Right ventricle myocardium superior (tissue), 1 donor: ENCODE data around the gene TCF15. TPM values are rescaled to one million over a fixed set of nuclear protein-coding genes. Genes with fewer than 3 reads are reported as not detected.

Experiments
- ATAC-seq: fragments of 200-7000 bp; cut with Tn5 transposase; one replicate; pipeline ENCODE4 v1.9.1; 2020; ENCODE audit warnings: mild to moderate bottlenecking; ENCODE audit not compliant: poor library complexity
- DNase-seq: peaks from one replicate; pipeline ENCODE4 v3.0.0-alpha.2; 2020
- intact Hi-C: fragments of 100-400 bp; cut with DNase I; formaldehyde crosslinking; loops from one replicate; pipeline ENCODE4 v1.11.2; 2022
- total RNA-seq: library from RNA; stranded (reverse); fragmentation: NEBNext Ultra II Directional; extraction: Animal tissue kit (Norgen Biotek cat#: 25700); gene quantifications from one replicate; pipeline ENCODE4 v1.2.1, GENCODE V29; 2021
- donor health status: DM: no; HTN: yes; CAD: no; lungs with severe emphysema.

TCF15 gene
- total RNA-seq, 1 donor from 2014 or later, result 13.4 TPM

DNA sequence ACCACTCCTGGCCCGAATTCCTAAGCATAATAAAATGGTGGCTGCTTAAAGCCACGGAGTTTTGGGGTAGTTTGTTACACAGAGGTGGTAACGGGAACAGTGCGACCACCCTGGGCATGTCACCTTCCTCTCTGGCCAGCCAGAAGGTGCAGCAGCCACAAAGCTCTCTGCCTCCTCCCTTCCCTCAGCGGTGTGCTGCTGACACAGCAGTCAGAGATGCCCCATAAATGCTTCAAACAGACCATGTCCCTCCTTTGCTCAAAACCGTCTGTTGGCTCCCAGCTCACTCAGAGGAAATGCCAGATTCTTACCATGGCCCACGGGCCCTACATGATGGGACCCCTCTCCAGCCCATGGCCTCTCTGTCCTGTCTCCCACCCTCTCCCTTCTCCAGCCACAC, 12.1 kb upstream of the TCF15 start:
- DNase-seq (no peak), ATAC-seq (no peak)
- intact Hi-C loops, result no loop called here

DNA sequence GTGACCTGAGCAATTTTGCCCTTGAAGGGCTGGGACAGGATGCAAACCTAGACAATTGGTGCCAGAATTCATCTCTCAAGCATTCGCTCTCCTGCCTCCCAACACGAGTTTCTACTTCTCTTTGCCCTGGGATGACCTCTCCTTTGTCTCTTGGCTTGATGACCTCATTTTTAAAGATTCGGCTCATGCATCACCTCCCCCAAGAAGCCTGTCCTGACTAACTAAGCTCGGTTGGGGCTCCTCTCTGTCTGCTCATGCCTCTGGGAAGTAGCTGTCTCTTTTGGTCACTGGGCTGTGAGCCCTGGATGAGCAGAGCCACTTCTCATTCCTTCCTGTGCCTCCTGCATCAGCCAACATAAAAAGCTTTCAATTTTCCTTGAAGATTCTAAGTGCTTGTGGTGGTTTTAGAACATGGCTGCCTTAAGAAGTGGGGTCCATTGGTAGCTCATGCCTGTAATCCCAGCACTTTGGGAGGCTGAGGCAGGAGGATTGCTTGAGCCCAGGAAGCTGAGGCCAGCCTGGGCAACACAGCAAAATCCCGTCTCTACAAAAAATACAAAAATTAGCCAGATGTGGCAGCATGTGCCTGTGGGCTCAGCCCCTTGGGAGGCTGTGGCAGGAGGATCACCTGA, 11.1 kb upstream of the TCF15 start:
- ATAC-seq (no peak), DNase-seq (no peak)
- intact Hi-C loops, result no loop called here

DNA sequence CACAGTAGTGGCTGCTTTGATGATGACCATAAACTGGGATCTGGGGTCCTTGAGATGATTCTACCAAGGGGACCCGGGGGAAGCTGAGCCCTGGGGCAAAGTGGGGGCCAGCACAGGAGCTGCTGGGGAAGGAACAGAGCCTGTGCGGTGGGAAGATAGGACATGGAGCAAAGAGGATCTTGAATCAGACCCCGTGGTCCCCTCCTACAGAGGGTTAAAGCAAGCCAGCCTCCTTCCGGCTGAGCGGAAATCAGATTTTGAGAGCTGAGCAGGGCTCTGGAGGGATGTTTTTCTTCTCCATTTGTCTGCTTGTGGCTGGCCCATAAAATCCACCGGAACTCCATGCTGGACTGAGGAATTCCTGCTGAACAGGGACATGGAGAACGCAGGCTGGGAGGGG, 10.1 kb upstream of the TCF15 start:
- intact Hi-C loops, result no loop called here
- no peak for DNase-seq

DNA sequence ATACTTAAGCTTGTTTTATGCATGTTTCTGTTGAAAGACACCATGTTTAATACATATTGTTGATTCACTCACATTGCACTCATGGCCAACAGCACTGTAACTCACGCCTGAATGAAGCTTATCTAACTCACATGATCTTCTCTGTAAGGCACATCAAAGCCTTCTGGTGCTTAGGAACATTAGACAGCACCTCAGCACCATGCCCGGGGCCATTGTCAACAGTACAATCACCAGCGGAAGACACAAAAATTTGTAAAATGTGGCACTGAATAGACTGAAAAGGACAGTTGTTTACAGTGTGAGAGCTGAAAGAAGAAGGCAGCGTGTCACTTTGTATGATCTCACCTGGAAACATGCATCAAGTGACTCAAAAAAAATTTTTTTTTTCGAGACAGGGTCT, 8.9 kb upstream of the TCF15 start:
- ATAC-seq, result no peak
- intact Hi-C loops, result no loop called here
- DNase-seq, result no peak

More for the DNA sequence above, 10.1 kb upstream of the TCF15 start:
- no peak for ATAC-seq

DNA sequence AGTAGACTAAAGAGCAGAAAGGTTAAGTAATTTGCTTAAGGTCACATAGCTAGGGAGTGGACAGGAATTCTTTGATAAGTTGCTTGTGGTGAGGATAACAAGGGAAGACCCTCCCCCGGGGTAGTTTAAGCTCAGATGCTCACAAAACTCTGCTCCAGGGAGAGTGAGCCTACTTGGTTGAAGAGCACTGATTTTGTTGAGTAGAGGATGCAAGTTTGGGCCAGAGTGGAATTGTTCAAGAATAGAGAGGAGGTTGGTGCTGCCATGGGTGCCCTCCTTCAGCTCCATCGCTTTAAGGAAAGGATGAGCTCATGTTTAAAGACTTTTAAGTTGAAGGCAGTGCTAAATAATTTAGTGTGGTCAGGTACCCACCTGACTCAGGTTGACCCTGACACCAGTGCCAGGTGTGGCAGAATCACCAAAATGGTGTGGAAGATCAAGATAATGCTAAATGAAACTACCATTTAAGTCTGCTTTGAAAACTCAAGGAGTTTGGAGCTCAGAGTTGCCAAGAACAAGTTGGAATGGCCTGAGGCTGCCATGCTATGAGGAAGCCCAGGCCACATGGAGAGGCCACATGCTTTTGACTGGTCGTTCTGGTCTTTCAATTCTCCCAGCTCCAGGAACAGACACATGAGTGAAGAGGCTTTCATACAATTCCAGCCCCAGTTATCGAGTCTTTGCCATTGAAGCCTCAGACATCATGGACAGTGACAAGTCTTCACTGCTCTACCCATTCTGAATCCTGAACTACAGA, 8.0 kb upstream of the TCF15 start:
- no peak for ATAC-seq
- intact Hi-C loops, result no loop called here
- no peak for DNase-seq

DNA sequence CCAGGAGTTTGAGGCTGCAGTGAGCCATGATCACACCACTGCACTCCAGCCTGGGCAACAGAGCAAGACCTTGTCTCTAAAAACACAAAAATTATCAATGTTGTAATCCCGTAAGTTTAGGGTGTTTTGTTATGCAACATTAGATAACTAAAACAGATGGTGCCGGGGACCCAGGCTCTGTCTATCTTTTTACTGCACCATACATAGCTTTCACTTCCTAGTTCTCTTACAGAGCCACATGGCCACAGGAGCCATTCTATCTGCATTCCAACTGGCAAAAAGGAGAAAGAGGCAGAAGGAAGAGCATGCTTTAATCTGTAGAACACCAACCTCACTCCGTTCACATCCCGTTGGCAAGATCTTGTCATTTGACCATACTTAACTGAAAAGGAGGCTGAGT, 5.4 kb upstream of the TCF15 start:
- intact Hi-C loops, result no loop called here
- ATAC-seq (no peak), DNase-seq (no peak)

DNA sequence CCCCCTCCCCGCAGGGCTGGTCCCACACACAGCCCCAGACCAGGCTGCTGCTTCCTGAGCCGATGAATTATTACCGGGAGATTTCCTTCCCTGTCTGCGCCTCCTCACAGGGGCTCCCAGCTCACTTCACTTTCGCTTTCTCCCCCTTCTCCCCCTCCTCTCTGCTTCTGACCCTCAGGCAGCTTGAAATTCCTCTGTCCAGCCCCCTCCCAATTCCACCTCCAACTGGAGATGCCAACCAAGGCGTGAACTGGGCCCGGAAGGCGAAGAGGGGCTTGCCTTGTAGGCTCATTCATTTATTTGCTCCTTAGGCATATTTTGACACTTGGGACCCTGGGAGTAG, 1.7 kb upstream of the TCF15 start:
- ATAC-seq (no peak), DNase-seq (no peak)
- intact Hi-C loops, result no loop called here

DNA sequence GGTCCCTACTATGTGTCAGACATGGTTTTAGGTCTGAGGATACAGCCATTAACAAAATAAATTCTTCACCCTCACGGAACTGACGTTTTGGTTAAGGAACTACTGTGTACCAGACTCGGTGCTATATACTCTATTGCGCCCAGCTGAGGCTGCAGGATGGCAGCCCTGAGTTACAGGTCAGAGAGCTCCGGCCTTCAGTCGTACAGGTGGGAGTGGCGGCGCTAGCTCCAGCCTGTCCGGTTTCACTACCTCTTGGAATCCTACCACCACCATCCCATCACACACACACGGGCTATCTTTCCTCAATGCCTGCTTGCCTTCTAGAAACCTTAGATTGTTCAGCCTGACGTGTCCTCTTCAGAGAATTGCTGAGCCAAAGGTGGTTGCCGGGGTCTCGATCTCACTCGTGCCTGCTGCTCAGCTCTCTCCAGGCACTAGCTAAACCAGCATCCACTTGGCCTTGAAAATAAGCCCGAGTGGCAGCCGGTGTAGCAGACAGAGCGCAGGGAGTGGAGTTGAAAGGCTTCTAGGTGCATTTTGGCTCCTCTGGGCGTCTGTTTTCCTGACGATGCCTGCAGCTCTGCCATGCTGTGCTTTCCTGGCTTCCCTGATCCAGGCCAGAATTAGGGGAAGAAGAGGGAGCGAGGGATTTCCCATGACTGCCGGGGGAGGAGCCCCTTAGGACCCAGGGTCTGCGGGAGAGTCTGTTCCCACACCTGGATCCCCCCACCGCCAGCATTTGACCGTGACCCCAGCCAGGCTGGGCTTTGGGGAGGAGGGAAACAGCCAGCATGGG, 1.1 kb upstream of the TCF15 start:
- intact Hi-C loops, result no loop called here
- DNase-seq (no peak), ATAC-seq (no peak)

DNA sequence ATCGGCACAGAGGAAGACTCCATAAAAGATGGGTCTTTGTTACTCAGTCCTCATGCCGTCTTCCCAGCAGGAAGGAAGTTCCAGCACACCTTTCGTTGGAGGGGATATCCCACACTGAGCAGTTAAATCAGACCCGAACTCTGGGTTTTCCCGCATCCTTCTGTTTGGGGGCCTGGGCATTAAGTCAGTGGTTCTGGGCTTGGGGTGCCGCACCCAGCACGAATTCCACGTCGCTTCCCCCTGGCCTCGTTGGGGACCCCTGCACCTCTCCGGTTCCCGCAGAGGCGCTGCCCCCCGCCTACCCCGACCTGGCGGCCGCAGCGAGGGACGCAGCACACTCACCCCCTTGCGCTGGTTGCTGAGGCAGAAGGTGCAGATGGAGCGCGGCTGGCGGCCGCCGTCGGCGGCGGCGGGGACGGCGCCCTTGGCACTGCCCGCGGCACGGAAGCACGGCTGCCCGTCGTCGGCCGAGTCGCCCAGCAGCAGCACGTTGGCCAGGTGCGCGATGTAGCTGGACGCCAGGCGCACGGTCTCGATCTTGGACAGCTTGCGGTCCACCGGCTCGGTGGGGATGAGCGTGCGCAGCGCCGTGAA, 641 bp downstream of the TCF15 start:
- DNase-seq (no peak), ATAC-seq (no peak)
- intact Hi-C loops, result loop anchor here (5.0 kb wide), 1 partner anchor 42 kb away; no protein-coding TSS in a partner anchor

DNA sequence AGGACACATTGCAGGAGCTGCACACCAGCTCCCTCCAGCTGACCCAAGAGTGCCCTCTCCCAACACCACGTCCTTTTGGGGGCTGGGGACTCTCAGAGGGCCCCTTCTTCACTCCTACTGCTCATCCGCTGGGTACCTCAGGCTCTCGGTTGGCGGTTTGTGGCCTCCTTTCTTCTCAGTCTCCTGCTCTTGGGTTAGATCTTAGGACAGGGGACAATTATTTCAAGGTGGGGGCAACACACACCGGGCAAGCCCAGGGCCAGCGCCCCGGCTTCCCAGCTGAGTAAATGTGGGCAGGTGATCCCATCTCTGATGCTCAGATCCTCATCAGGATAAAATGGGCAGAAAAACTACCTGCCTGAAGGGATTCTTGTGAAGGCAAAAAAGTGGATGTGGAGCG, 1.1 kb downstream of the TCF15 start:
- intact Hi-C loops, result loop anchor here (5.0 kb wide), 1 partner anchor 42 kb away; no protein-coding TSS in a partner anchor
- ATAC-seq (no peak), DNase-seq (no peak)

DNA sequence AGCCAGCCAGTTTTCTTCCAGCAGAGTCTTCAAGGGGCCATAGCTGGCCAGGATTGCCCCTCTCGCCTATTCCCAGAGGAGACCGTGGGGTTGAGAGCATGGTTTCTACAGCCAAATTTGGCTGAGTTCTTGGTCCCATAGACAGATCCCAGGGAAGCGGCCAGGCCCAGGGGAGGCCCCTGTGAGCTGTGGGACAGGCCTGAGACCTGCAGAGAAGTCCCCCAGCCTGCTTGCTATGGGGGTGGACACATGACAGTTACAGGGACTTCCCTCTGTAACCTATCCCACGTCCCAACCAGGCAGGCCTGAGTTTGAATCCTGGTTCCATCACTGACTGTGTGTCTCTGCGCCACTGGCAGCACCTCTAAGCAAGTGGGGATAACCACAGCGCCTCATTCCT, 2.6 kb downstream of the TCF15 start:
- ATAC-seq, result no peak
- intact Hi-C loops, result loop anchor here (5.0 kb wide), 1 partner anchor 40 kb away; no protein-coding TSS in a partner anchor
- no peak for DNase-seq

DNA sequence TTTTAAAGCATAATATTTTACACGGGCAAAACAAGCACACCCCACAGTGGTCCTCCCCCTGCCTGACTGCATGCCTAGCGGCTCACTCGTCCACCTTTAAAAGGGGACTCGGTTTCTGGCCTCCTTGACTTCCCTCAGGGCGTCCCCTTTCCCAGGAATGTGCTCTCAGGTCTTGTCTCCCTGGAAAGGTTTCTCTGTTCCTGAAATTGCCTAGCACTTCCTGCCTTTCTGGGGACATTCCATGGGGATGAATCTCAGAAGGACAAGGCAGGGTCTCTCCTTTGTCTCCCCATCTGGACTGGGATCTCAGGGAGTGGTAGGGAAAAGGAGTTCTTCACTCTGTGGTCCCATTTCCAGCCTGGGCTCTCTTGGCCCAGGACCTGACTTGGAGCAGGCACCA, 4.9 kb downstream of the TCF15 start:
- intact Hi-C loops, result loop anchor here (5.0 kb wide), 1 partner anchor 38 kb away; no protein-coding TSS in a partner anchor
- no peak for ATAC-seq
- DNase-seq, result no peak

DNA sequence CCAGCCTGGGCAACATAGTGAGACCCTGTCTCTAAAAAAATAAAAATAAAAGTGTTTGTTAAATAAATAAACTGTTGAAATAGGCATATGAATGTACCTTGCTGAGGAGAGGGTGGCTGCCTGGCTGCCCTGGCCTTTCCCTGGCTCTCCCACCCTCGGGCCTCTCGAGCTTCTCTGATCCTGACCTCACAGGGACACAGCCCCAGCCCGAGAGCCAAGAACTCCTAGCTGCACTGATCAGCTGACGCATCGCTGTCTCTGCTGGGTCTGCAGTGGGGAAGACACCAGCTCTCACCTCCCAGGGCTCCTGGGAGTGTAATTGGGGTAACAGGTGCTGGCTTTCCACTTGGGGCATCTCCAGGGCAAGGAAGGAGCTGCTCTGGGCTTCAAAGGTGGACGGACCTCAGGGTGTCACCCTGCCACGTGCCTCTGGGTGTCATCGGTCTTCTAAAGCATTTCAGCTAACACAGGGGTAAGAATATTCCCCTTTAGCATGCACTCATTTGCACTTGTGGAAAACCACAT, 6.9 kb downstream of the TCF15 start:
- peak; percentile 59 for ATAC-seq
- no peak for DNase-seq
- intact Hi-C loops, result no loop called here

DNA sequence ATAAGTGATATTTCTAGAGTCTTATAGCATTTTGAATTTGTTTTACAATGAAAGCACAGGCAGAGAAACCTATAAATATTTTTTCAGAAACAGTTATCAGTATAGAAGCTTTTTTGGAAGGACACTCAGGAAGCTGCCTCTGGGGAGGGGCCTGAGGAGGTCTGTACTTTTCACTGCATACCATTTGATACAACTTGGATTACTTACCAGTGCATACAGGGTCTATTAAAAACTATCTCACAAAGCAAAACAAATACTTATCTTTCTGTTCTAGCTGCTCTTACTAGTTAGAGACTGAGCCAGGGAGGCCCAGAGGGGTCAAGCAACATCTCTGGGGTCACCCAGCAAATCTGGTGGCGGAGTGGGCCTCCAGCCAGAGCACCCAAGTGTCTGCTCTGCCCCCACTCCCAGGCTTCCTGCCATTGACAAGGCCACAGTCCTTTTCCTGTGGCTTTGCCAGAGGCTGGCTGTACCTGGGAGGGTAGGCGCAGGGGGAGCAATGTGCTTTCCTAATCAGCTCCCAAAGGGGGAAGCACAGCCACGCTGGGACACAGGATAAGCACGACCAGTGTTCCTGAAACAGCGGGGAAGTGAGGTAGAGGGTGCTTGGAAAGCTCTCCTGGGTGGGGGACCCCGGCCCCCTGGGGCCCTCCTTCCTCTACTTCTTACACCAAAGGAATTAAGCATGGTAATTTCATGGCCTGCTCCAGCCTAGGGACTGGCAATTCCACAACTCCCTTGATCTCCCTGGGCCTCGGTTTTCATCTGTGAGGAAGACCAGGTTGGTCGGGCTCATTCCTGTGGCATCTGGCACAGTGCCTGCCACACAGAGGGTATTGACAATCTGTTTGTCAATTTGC, 7.8 kb downstream of the TCF15 start:
- intact Hi-C loops, result no loop called here
- ATAC-seq, result peak; percentile 74
- DNase-seq, result peak; percentile 80

DNA sequence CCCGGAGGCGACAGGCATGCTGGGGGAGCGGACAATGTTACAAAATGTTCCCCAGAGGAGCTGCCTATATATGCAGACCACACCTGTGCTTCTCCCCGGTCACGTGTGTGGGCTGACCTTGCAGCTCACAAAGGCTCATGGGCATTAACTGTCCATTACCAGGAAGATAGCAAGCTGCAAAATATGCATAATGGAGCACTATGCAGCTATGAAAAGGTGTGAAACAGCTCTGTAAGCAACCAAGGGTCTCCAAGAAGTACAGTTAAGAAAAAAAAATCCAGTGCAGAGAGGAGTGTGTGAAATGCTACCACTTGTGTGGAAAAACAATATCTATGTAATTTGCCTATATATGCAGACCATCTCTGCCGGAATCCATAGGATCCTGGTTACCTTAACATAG, 9.4 kb downstream of the TCF15 start:
- no peak for DNase-seq
- ATAC-seq, result no peak
- intact Hi-C loops, result no loop called here

DNA sequence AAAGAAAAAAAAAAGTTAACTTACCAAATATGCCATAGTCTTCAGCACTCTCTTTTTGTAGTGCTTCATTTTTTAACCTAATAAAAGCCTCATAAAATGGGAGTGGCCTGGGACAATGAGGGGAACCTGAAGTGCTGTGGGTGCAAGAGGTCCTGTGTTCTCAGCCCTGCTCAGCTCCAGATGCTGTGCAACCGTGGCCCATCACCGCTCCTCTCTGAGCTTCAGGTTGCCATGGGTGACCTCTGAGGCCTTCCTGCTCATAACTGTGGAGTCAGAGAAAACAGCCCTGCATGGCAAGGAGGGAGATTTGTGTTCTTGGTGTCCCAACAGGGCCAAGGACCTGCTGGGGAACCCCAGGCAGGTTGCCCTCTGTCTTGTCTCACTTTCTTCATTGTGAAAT, 10.0 kb downstream of the TCF15 start:
- intact Hi-C loops, result no loop called here
- ATAC-seq, result no peak
- no peak for DNase-seq

DNA sequence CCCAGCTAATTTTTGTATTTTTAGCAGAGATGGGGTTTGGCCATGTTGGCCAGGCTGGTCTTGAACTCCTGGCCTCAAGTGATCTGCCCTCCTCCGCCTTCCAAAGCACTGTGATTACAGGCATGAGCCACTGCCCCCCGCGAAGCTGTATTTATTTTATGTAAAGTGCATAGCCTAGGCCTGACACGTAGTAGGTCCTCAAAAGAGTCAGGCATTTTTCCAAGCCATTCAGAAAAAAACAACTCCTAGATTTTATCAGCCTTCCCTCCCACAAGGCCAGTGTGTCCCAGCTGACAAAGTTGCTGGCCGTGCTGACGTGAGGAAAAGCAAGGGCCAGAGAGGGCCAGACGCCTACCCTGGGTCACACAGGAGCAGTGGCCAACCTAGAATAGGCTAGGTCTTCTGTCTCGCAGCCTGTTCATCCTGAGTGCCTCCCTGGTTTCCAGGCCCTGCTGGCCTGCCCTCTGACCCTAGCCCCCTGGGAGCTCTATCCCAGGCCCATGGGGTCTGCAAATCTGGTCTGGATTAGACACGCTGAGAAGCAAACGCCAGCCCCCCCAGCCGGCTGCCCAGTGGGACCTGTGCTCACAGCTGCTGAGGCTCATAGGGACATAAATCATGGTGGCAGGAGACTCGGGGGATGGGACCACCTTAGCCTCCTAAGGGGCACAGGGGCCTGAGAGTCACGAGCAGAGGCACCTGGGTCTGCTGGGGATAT, 11.8 kb downstream of the TCF15 start:
- ATAC-seq, result no peak

DNA sequence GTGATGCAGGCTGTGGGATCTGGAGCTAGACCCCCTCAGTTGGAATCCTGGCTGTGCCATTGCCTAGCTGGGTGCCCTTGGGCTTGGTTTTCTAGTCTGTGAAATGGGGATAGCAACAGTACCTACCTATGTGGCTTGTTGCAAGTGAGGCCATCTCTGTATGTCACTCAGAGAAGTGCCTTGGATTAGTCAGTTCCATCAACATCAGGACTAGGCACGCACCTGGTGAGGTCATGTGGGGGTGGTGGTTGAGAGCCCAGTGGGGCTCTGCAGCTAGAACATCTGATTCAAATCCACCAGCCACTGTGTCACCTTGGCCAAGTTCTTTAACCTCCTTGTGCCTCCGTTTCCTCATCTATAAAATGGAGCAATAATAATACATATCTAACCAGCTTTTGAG, 12.5 kb downstream of the TCF15 start:
- DNase-seq, result no peak
- intact Hi-C loops, result no loop called here
- ATAC-seq, result no peak

More for the DNA sequence above, 11.8 kb downstream of the TCF15 start:
- DNase-seq, result no peak
- intact Hi-C loops, result no loop called here
